Measurements from ENCODE around the gene STK32B.
"Not testable (repeated sequence)": the region's sequence is repeated elsewhere in the genome, so short reads cannot be mapped to it uniquely, and the experiment has no call there.

Gene STK32B

DNA sequence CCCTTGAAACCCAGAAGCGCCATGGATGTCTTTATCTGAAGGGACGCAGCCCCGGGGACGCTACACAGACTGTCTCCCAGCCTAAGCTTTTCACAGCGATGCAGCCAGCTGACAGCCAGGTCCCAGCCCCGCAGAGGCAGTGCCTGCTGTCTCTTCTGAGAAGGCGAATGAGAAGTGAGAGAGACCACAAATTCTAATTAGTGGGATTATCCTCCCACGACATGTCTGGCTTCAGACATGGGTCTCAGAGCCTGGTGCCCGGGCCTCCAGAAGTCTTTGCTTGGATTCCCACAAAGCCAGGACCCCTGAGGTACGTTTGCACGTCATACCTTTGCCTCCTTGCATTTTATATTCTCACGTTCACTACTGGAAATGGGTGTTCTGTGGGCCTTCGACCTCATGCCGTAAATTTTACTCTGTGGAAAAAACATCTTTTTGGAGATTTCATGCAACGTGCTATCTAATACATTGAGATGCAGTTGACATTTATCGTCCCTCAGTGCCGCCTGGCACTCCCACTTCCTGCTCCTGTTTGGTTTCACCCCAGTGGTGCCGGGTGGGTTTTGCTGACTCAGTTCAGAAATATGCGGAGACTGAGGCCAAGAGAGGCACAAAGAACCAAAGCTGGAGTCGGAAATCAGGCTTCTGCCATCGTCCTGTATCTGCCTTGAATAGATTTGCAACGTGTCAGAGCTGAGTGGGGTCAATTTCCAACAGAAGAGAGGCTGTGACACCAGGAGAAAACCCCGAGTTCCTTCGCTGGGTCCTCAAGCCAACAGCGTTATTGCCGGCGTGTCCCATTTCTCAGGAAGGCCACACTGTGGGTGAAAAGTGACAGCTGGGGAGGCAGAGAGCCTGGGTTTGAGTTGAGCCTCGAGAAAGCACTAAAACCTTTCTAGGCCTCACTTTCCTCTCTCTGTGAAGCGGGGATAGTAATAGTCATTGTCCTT, 114.4 kb downstream of the STK32B start:
- no peak for DNase-seq

DNA sequence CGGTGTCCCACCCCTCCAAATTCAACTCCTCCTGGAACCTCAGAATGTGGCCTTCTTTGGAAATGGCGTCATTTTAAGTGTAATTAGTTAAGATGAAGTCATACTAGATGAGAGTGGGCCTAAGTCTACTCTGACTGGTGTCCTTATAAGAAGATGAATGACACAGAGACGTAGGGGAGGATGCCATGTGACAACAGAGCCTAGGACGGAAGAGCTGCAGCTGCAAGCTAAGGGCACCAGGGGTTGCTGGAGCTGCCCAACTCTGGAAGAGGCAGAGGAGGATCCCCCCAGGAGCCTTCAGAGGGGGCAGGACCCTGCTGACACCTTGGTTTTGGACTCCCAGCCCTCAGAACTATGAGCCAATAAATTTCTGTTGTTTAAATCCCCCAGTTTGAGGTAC, 115.1 kb downstream of the STK32B start:
- DNase-seq = no peak

DNA sequence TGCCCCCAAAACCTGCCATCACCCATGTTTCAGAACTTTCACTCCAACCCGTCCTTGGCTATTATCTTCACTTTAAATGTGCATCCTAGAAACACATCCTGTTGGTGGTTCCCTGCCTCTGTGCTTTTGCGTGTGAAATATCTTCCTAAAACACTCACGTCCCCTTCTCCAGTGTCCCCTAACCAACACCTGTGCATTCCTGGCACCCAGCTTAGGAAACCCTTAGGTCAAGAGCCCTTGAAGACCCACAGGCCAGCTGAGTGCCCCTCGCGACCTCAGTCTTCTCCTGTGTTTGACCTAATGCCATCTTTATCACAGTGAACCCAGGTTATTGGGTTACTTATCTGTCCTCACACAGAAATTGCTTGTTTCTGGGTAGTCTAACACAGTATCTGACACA, 117.6 kb downstream of the STK32B start:
- DNase-seq = no peak

DNA sequence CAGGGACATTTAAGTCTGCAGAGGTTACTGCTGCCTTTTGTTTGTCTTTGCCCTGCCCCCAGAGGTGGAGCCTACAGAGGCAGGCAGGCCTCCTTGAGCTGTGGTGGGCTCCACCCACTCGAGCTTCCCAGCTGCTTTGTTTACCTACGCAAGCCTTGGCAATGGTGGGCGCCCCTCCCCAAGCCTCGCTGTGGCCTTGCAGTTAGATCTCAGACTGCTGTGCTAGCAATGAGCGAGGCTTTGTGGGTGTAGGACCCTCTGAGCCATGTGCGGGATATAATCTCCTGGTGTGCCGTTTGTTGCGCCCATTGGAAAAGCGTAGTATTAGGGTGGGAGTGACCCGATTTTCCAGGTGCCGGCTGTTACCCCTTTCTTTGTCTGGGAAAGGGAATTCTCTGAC, 124.6 kb downstream of the STK32B start:
- DNase-seq = not testable (repeated sequence)

DNA sequence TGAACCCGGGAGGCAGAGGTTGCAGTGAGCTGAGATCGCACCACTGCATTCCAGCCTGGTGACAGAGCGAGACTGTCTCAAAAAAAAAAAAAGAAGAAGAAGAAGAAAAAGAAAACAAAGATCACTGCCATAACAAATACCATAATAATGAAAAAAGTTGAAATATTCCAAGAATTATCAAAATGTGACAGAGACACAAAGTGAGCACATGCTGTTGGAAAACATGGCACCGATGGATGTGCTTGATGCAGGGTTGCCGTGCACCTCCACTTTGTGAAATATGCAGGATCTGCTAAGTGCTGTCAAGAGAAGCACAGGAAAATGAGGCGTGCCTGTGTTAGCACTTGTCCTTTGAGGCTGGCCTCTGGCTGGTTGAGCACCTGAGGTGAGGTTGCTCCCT, 133.3 kb downstream of the STK32B start:
- no peak for DNase-seq

DNA sequence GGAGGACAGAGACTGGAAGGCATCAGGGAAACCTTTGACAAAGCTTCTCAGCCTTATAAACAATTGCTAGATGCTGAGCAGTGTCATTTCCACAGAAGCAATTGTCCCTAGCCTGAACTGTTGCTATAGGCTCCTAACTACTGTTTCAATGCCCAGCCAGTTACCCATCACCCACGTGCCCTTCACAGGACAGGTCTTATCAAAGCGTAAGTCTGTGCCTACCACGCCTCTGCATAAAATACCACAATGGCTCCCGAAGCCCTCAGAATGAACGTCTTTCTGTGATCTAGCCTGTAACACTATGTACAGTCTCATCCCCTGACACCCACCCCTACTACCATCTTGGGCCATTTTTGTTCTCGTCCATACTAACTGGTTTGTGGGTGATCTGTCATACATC, 134.3 kb downstream of the STK32B start:
- no peak for DNase-seq

DNA sequence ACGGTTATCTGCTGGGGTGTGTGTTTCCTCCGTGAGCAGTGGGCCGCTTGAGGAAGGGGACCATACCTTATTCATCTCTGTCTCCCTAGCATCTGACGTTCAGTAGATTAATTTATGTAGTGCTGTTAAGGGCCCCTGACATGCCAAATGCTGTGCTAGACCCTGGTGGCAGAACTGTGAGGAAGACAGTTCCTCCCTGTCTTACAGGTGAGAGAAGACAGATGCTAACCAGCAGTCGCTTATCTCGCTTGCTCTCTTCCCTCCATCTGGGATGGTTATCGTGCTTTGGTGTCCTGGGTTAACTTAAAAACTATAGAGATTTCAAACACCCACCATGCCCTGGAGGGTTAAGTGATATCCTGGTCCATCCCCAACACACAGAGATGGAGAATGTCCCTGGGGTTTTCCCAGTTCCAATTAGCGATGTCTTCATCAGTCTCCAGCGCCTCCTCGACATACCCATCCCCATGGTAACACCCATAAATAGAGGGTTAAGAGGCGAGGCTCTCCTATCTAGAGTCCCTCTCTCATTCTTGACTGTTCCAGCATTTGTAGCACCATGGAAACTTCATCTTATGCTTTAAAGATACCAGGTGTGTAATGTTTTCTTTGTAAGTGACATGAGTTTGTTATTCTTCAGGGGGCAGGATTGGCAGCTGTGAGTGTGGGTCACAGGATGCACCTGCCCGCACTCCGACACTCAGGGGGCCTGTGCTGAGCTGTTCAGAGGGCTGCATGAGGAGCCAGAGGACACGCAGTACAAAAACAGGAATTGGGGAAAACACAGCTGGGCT, 135.2 kb downstream of the STK32B start:
- DNase-seq = no peak

DNA sequence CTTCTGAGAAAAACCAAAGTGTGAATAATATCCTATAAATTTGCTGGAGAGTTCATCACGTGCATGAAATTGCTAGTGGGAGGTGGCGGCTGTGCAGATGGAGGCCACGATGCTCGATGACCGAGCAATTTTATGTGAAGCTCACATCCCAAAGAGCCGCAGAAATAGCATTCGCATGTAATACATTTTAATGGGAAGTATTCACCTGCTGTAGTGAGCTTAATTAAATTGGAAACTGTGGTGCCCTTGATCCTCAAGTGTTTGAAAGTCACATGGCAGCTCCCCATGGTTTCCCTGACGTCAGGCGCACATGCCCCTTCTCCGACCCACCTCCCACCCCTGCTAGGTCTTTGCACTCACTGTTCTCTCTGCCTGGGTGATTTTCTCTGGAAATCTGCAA, 136.8 kb downstream of the STK32B start:
- DNase-seq = no peak

DNA sequence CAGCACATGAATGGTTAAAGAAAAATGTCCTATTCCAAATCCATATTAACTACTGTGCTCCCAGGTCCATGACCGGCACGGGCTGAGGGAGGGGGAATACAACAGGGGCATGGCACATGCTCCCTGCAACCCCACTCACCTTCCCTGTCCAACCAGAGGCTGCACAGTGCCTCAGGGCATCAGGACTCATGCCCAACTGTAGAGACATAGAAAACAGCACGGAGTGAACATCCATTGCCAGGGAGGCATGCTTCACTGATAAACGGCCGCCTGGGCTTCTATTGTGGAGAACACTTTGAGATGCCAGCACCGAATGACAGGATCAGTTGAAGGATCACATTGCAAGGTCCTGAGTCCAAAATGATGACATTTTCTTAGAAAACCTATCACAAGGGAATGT, 140.6 kb downstream of the STK32B start:
- no peak for DNase-seq

DNA sequence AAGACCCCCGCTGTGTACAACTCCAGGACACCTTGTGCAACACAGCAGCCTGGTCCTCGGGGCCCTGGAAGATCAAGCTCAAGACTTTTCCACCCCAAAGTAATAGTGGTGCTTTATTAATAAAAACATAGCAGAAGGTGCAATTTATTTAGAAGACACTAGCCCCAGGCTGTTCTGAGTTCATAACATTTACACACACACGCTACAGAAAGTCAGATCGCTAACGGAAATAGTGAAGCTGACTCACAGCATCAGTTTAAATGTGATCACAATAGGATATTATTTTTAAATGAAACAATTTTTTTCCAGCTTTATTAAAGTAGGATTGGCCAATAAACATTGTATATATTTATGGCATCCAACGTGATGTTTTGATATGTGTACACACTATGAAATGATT, 141.0 kb downstream of the STK32B start:
- DNase-seq = no peak

DNA sequence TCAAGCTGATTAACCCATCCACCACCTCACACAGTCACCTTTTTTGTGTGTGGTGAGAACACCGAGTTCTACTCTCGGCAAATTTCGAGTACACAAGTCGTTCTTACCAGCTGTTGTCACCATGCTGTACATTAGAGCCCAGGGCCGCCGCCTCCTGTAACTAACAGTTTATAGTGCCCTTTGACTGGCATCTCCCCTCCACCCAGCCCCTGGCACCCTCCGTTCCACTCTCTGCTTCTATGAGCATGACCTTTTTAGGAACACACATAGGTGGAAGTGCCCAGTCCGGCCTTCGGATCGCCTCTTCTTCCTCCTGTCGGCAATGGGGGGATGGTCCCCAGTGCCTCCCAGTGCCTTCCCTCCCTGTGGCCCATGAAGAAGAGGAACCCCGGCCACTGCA, 141.4 kb downstream of the STK32B start:
- DNase-seq = no peak

DNA sequence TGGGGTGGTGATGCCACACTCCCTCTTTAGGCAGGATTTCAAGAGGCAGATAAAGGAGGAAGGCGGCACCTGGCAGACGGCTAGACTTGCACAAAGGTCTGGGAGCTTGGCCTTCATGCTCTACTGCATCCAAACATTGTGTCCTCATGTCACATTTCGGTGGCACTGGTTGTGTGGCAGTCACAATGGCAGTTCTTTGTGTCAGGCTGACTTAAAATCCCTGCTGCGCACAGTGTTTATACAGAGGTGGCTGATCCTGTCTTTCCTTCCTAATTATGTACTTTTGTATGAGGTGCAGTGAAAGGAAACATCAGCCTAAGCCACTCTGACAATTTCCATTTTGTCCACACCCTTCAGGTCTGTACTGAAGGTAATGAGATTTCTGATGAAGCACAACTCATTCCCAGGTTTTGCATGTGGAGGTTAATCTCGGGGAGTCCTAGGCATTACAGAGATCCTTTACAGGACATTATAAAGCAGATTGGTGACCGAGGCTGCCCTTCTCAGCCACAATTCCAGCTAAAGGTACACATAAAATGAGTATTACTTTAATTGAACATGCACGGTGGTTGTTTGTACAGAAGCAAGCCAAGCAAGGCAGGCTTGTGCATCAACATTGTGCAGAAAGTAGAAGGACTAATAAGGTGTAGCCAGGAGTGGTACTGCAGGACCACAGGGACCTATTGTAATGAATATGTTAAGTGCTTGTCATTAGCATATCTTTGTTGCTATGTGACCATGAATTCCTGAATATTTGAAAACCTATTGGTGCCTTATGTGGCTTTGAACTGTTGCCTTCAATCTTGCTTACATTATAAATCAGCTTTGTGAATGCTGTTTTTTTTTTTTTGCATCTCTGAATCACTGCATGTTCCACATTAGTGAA, 147.6 kb downstream of the STK32B start:
- DNase-seq = no peak

DNA sequence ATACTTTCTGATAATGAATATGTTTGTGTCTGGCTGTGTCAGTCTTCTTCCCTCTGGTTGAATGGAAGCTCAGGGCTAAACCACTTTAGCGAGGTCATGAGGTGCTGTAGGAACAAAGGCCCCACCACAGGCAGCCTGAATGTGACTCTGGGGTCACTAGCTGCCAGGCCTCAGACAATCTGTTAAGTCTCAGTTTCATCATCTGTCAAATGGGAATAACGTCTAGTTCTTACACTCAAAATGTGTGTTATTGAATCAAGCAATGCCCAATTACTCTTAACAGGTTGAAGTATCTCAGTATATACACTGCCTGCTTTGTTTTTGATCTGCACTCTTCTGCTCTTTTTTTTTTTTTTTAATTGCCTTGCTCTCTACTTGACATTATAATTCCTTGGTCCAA, 148.6 kb downstream of the STK32B start:
- no peak for DNase-seq

DNA sequence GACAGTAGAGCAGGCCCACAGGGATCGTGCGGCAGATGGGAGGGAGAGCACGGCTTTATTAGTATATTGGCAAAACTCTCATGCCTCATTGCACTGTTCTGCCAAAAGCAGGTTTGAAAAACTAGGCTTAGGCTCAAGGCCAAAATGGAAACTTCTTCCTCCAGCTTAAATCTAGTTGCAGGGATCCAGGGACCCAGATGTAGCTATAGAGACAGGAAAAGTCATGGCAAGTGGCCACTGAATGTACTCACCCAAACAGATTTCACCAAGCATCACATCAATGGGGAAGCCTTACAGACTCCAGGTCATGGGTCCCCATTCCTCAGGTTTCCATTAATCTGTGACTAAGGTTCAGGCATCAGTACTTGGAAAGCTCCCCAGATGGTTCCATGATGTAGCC, 149.2 kb downstream of the STK32B start:
- DNase-seq = no peak

DNA sequence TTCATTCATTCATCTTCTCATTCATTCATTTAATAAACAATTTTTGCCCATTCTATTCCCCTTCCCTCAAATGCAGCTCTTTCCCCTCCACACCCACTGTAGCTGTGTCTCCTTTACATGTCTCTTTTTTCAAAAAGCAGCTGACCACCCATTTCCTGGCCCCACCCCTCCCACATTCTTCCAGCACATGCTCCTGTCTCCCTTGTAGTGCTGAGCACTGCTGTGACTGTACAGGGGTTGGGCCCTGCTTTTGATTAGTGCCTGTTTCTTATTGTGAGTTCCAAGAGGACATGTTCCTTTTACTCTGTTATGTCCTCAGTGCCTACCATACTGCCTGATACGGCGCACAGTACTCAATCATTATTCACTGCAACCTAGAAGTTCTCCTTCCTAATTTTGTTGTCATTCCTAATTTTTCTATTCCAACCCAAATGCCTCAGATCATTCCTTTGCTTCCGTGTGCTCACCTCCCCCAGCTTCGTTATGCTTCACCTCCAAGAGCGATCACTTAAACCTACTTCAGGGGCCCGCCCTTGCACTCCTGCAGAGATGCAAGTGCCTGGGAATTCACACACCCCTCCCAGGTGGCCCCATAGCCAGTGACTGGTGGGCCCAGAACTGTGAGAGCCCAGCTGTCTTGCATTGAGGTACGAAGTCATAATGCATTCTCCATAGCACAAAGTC, 152.2 kb downstream of the STK32B start:
- DNase-seq = no peak

DNA sequence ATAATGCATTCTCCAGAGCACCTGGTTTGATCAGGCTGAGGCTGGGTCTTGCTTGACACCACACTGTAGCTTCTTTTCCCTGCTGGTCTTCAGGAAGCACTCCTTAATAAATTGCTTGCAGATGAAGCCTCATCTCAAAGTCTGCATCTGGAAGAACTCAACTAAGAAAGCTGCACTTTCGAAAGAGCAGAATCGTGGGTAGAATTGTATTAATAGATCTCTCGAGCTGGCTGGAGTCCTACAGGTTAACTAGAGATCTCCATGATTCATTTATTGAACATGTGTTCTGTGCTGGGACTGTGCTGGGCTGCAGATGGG, 152.7 kb downstream of the STK32B start:
- DNase-seq = no peak

DNA sequence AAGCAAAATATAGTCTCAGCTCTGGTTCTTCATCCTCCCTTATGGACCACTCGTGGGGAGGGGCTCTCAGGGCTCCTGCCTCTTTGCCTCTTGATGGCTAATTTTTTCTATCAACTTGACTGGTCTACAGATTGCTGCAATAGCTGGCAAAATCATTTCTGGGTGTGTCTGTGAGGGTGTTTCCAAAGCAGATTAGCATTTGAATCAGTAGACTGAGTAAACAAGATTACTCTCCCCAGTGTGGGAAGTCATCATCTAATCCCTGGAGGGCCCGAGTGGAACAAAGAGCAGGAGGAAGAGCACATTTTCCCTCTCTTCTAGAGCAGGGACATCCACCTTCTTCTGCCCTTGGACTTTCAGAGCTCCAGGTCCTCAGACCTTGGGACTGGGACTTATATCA, 153.5 kb downstream of the STK32B start:
- DNase-seq = no peak

DNA sequence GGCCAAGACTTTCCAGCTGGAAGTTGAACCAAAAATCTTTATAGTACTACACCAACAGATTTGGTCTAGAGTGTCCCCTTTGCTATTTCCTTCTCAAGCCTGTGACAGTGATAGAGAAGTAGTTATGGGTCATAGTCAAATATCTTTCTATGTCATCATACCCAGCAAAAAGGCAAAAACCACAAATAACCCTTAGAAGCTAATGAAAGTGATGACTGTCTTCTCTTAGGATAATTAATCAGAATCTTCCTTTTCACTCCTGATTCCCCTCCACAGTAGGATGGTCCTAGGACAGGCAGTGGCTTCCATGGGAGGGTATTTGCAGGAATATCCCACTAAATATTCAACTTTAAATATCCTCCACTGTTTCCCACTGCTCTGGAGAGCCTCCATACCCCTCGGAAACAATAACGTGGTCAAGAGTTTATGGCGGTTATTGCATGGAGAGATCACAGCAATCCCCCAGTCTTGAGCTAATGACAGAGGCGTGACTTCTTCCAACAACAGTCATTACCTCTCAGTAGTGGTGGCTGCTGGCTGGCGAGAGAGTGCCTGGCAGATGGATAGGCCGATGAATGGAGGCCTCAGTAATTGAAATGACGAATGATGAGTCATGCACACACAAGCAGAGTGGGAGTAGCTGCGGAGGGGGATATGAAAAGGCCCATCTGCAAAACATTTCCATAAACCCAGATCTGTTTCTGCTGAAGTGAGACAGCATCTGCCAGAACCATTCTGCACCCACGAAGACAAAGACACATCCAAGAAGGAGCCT, 154.9 kb downstream of the STK32B start:
- DNase-seq = no peak

DNA sequence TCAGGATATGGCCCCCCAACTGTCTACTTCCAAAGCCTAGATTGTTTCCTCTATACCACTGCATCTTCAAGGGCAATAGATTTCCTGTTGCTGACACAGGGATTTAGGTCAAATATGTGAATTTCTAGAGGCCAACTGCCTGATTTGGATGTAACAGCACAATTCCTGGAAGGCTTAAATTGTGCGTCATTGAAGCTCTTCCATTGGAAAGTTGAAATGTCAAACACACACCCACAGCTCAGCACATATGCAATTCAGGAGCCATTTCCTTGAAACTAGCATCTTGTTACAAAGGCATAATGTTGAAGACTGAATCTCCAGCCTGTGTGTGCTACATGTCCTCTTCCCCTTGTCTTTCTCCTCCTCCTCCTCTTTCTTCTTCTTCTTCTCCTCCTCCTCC, 158.6 kb downstream of the STK32B start:
- no peak for DNase-seq

DNA sequence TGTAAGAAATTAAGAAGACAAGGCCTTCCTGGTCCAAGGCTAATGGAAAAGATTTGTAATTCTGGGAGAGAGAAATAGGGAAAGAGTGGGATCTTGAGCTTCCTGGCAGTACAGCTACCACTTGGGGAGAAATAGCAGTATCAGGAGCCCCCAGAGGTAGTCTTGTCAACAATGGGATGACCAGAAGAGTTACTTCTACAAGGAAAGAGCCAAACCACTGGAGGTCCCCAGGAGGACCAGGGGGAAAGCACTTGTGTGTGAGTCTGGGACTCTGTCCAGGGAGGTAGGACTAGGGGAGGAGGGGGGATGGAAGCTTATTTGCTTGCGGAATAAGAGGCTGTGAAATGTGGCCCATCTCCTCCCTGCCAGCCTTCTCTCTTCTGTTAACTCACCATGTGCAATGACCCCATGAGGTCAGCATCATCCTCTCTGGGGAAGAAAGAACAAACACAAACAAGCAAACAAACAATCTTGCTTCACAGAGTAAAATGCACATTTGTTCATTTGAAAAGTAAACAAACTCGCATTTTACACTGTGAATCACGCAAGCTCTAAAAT, 160.1 kb downstream of the STK32B start:
- DNase-seq = no peak

DNA sequence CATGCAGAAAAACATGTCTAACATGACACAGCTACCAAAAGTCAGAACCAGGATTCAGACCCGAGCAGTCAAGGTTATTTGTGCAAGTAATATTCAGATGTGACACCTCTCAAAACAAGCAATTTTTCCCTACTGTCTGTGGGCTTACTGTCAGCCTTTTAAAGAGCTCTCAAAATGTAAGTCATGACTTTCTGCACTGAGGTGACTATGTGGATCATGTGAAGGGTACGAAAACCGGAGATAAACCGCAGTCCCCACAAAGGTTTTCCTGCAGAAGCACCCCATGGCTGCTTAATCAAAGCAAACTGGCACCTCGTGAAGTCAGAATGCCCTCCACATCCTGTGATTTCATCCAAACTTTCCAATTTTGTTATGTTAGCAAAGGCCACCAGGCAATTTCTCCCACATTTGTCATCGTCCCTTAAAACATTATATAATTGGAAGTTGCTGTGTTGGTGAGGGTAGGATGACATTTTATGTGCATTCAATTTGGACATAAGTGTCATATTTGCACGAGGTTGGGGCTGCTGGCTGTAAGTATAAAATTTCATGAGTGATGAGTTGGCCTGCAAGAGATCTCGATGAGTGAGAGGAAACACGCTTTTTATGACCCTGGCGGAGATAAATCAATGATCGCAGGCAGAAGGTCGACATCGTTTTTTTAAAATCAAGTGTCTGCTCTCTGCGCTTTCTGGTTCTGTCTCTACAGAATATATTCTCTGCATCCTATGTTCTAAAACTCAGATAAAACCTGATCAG, 161.2 kb downstream of the STK32B start:
- DNase-seq = no peak

All from CD4-positive, alpha-beta T cell treated with Interferon gamma for 1 hour (primary cell).